Osteoblast (primary cell): Measurements from ENCODE around the gene POGZ. TPM values are rescaled to one million over a fixed set of nuclear protein-coding genes. Genes with fewer than 3 reads are reported as not detected.
A peak's percentile ranks its signal among the peaks of the same experiment; 100 is the strongest.

Experiments
- DNase-seq: peaks from one replicate; pipeline ENCODE4 v3.0.0; 2011; ENCODE audit warnings: low spot score, mixed read lengths; ENCODE audit not compliant: insufficient read length; ENCODE audit errors: missing footprints
- H2AFZ ChIP-seq: 2 replicates; pipeline ENCODE4 v1.6.0; 2011; ENCODE audit warnings: mild to moderate bottlenecking, low read length
- H3K27ac ChIP-seq: 2 replicates; pipeline ENCODE4 v1.5.1; 2011; ENCODE audit warnings: mild to moderate bottlenecking, low read depth, low read length, moderate library complexity
- H3K27me3 ChIP-seq: 2 replicates; pipeline ENCODE4 v1.6.0; 2012; ENCODE audit warnings: mild to moderate bottlenecking, control low read depth, inconsistent platforms, low read length, moderate library complexity; ENCODE audit not compliant: insufficient read depth
- H3K36me3 ChIP-seq: 2 replicates; pipeline ENCODE4 v1.5.1; 2011; ENCODE audit warnings: mild to moderate bottlenecking, low read length, control low read depth, moderate library complexity; ENCODE audit not compliant: insufficient read depth
- H3K4me1 ChIP-seq: 2 replicates; pipeline ENCODE4 v1.5.1; 2011; ENCODE audit warnings: mild to moderate bottlenecking, low read length, control low read depth, moderate library complexity; ENCODE audit not compliant: insufficient read depth
- H3K4me2 ChIP-seq: 2 replicates; pipeline ENCODE4 v1.6.0; 2011; ENCODE audit warnings: mild to moderate bottlenecking, low read length; ENCODE audit not compliant: insufficient read depth
- H3K4me3 ChIP-seq: fragments of 200-600 bp; sonication (generic); 3 replicates; pipeline ENCODE4 v1.5.1; 2012; ENCODE audit warnings: mild to moderate bottlenecking, low read length, inconsistent platforms; ENCODE audit not compliant: insufficient read depth
- H3K79me2 ChIP-seq: 2 replicates; pipeline ENCODE4 v1.6.0; 2012; ENCODE audit warnings: mild to moderate bottlenecking, low read length, control low read depth, inconsistent platforms; ENCODE audit not compliant: insufficient read depth
- H3K9me3 ChIP-seq: 2 replicates; pipeline ENCODE4 v1.5.1; 2011; ENCODE audit warnings: low read depth, low read length, control low read depth
- H4K20me1 ChIP-seq: 2 replicates; pipeline ENCODE4 v1.6.0; 2012; ENCODE audit warnings: mild to moderate bottlenecking, low read length, control low read depth; ENCODE audit not compliant: insufficient read depth
- CTCF ChIP-seq: IDR thresholded peaks from 2 replicates; pipeline ENCODE4 v1.5.1; 2011; ENCODE audit warnings: mild to moderate bottlenecking, low read depth, low read length, moderate library complexity; ENCODE audit errors: extremely low read depth
- total RNA-seq: library from RNA; depleted of rRNA; stranded (reverse); fragments of >200 nt; gene quantifications from 2 replicates; pipeline ENCODE4 v1.2.3, GENCODE V29; 2012

Gene POGZ
- total RNA-seq, 1 donor: 26.8 TPM

GRCh38 chr1:151472856-151473731 is 13.8 kb upstream of the POGZ start:
- peak; percentile 85 for DNase-seq

GRCh38 chr1:151465026-151465425 is 5.7 kb upstream of the POGZ start:
- peaks cover 11% of the 10 kb centered on the region for H3K27me3 ChIP-seq
- H3K9me3 ChIP-seq: no peaks in the 10 kb centered on the region
- no peaks in the 10 kb centered on the region for H3K79me2 ChIP-seq
- H3K36me3 ChIP-seq: no peaks in the 10 kb centered on the region
- no peak overlapping the region for H3K27ac ChIP-seq
- no peak overlapping the region for H2AFZ ChIP-seq
- no peak overlapping the region for H3K4me3 ChIP-seq
- H4K20me1 ChIP-seq: no peaks in the 10 kb centered on the region
- no peak for DNase-seq
- TF ChIP-seq CTCF: no peak
- H3K4me2 ChIP-seq: no peak overlapping the region
- no peaks in the 10 kb centered on the region for H3K4me1 ChIP-seq

More at GRCh38 chr1:151472856-151473731, 13.8 kb upstream of the POGZ start:
- Histone ChIP-seq H3K4me1 (peaks cover 4% of the 10 kb centered on the region), H2AFZ (peak overlapping the region; percentile 83), H3K4me2 (peak overlapping the region; percentile 80), H3K27me3 (no peaks in the 10 kb centered on the region), H3K36me3 (no peaks in the 10 kb centered on the region), H4K20me1 (no peaks in the 10 kb centered on the region), H3K79me2 (no peaks in the 10 kb centered on the region), H3K27ac (peak overlapping the region; percentile 43), H3K9me3 (no peaks in the 10 kb centered on the region), H3K4me3 (peak overlapping the region; percentile 66)
- no peak for TF ChIP-seq CTCF

GRCh38 chr1:151461694-151462093 is 2.4 kb upstream of the POGZ start:
- no peak overlapping the region for H2AFZ ChIP-seq
- peaks cover 11% of the 10 kb centered on the region for H3K27me3 ChIP-seq
- H3K4me2 ChIP-seq: no peak overlapping the region
- peaks cover 6% of the 10 kb centered on the region for H3K4me1 ChIP-seq
- no peak overlapping the region for H3K27ac ChIP-seq
- H3K79me2 ChIP-seq: peaks cover 16% of the 10 kb centered on the region
- H3K36me3 ChIP-seq: no peaks in the 10 kb centered on the region
- peaks cover 4% of the 10 kb centered on the region for H4K20me1 ChIP-seq
- no peaks in the 10 kb centered on the region for H3K9me3 ChIP-seq
- no peak for TF ChIP-seq CTCF
- H3K4me3 ChIP-seq: no peak overlapping the region
- DNase-seq: peak; percentile 41

GRCh38 chr1:151458802-151459330 is 428 bp downstream of the POGZ start:
- TF ChIP-seq CTCF: no peak
- peaks cover 9% of the 10 kb centered on the region for H3K4me1 ChIP-seq
- peaks cover 13% of the 10 kb centered on the region for H4K20me1 ChIP-seq
- peaks cover 44% of the 10 kb centered on the region for H3K79me2 ChIP-seq
- H3K4me2 ChIP-seq: no peak overlapping the region
- H3K27me3 ChIP-seq: peaks cover 7% of the 10 kb centered on the region
- H3K36me3 ChIP-seq: peaks cover 6% of the 10 kb centered on the region
- H3K9me3 ChIP-seq: no peaks in the 10 kb centered on the region
- H3K4me3 ChIP-seq: peak overlapping the region; percentile 76
- peak; percentile 98 for DNase-seq
- peak overlapping the region; percentile 37 for H3K27ac ChIP-seq
- H2AFZ ChIP-seq: no peak overlapping the region
